Measurements from ENCODE around the gene EIF3J.
"Not testable (repeated sequence)": the region's sequence is repeated elsewhere in the genome, so short reads cannot be mapped to it uniquely, and the experiment has no call there.

- TF ChIP-seq CTCF (IDR thresholded peaks at IDR 0.05); POLR2AphosphoS5 (IDR thresholded peaks at IDR 0.05; ENCODE audit: insufficient read depth in 1 of 2, low read depth in 1 of 2); POLR2A (IDR thresholded peaks at IDR 0.05): not testable (repeated sequence)
Observed at GRCh38 chr15:44544745-44545144, 7.8 kb downstream of the EIF3J start.
